RWPE2 (cell line): ENCODE data around the gene OVCA2.

ENCODE experiments used
- ATAC-seq: fragments of 200-7000 bp; cut with Tn5 transposase; 3 replicates; pipeline ENCODE4 v1.9.1; 2021; ENCODE audit warnings: low read depth
- DNase-seq: peaks from one replicate; pipeline ENCODE4 v3.0.0-alpha.2; 2020; ENCODE audit warnings: low spot score
- H3K27ac ChIP-seq: fragments of 450-650 bp; 2 replicates; pipeline ENCODE4 v1.5.1; 2017; ENCODE audit warnings: mild to moderate bottlenecking; ENCODE audit not compliant: poor library complexity, severe bottlenecking
- H3K27me3 ChIP-seq: fragments of 250-450 bp; sonication (Bioruptor Pico); 2 replicates; pipeline ENCODE4 v1.5.1; 2021; ENCODE audit warnings: mild to moderate bottlenecking, moderate library complexity; ENCODE audit not compliant: insufficient read depth, poor library complexity, severe bottlenecking
- H3K36me3 ChIP-seq: fragments of 250-450 bp; sonication (Bioruptor Pico); 2 replicates; pipeline ENCODE4 v1.5.1; 2020; ENCODE audit warnings: low read depth, mild to moderate bottlenecking, moderate library complexity
- H3K4me1 ChIP-seq: fragments of 250-450 bp; sonication (Bioruptor Pico); 2 replicates; pipeline ENCODE4 v1.5.1; 2021; ENCODE audit warnings: mild to moderate bottlenecking, moderate library complexity; ENCODE audit not compliant: insufficient read depth, poor library complexity, severe bottlenecking
- H3K4me3 ChIP-seq: fragments of 250-450 bp; sonication (Bioruptor Pico); 2 replicates; pipeline ENCODE4 v1.5.1; 2021; ENCODE audit warnings: mild to moderate bottlenecking, moderate library complexity; ENCODE audit not compliant: severe bottlenecking
- H3K9me3 ChIP-seq: fragments of 250-450 bp; sonication (Bioruptor Pico); 2 replicates; pipeline ENCODE4 v1.5.1; 2021; ENCODE audit warnings: mild to moderate bottlenecking, moderate library complexity; ENCODE audit not compliant: severe bottlenecking
- CTCF ChIP-seq: fragments of 450-650 bp; IDR thresholded peaks from one replicate; pipeline ENCODE4 v1.5.1; 2017; ENCODE audit warnings: mild to moderate bottlenecking, moderate library complexity; ENCODE audit not compliant: poor library complexity, severe bottlenecking

The OVCA2 gene

GRCh38 chr17:2041561-2042389 lies at the start of gene OVCA2:
Gene OVCA2, plus strand, starts transcription at chr17:2042022. Its CDS starts 26 bp downstream, at chr17:2042048.
- Histone ChIP-seq H3K4me3 (peak within 1 kb of the TSS; percentile 55), H3K4me1 (peaks cover 11% of the 10 kb centered on the region), H3K27ac (peak within 1 kb of the TSS; percentile 68), H3K36me3 (peaks cover 12% of the 10 kb centered on the region), H3K27me3 (no peaks in the 10 kb centered on the region), H3K9me3 (no peaks in the 10 kb centered on the region)
- ATAC-seq: peak; percentile 84
- peak; percentile 44 for TF ChIP-seq CTCF
- DNase-seq: peak; percentile 93

GRCh38 chr17:1992541-1992940 lies 49.3 kb upstream of the OVCA2 start:
- TF ChIP-seq CTCF: no peak
- ATAC-seq: no peak
- Histone ChIP-seq H3K27me3 (no peaks in the 10 kb centered on the region), H3K36me3 (no peaks in the 10 kb centered on the region), H3K4me3 (no peak overlapping the region), H3K4me1 (peaks cover 11% of the 10 kb centered on the region), H3K9me3 (no peaks in the 10 kb centered on the region), H3K27ac (no peak overlapping the region)
- no peak for DNase-seq

- Histone ChIP-seq H3K9me3 (no peaks in the 10 kb centered on the region), H3K4me1 (no peaks in the 10 kb centered on the region), H3K27ac (no peak overlapping the region), H3K27me3 (no peaks in the 10 kb centered on the region), H3K36me3 (no peaks in the 10 kb centered on the region), H3K4me3 (no peak overlapping the region)
- no peak for TF ChIP-seq CTCF
- ATAC-seq: no peak
- DNase-seq: no peak
These were observed 47.1 kb upstream of the OVCA2 start for GRCh38 chr17:1994707-1995106.

- Histone ChIP-seq H3K9me3 (no peaks in the 10 kb centered on the region), H3K27me3 (no peaks in the 10 kb centered on the region), H3K36me3 (no peaks in the 10 kb centered on the region), H3K4me1 (no peaks in the 10 kb centered on the region), H3K4me3 (no peak overlapping the region), H3K27ac (no peak overlapping the region)
- no peak for TF ChIP-seq CTCF
- no peak for DNase-seq
- no peak for ATAC-seq
These were observed 46.4 kb upstream of the OVCA2 start for GRCh38 chr17:1995321-1995892.
